Neural cell (in vitro differentiated cells): Measurements from ENCODE around the gene COMMD9.

Source experiments
- RAD21 ChIP-seq: fragments of 450-650 bp; conservative IDR thresholded peaks from 2 replicates; pipeline ENCODE4 v1.6.1; 2014; ENCODE audit warnings: antibody characterized with exemption, mild to moderate bottlenecking, moderate library complexity
- TAF1 ChIP-seq: IDR thresholded peaks from 2 replicates; pipeline ENCODE4 v1.6.1; 2012; ENCODE audit warnings: low read depth
- TF ChIP-seq, protein P1 (sequence below): fragments of 450-650 bp; IDR thresholded peaks from 2 replicates; pipeline ENCODE4 v1.5.1; 2014; ENCODE audit warnings: antibody characterized with exemption, mild to moderate bottlenecking, moderate library complexity; ENCODE audit not compliant: poor library complexity, severe bottlenecking

GRCh38 chr11:36257351-36257750, 31.9 kb downstream of the COMMD9 start:
- no peak for TF ChIP-seq TAF1
- TF ChIP-seq, protein P1, sequence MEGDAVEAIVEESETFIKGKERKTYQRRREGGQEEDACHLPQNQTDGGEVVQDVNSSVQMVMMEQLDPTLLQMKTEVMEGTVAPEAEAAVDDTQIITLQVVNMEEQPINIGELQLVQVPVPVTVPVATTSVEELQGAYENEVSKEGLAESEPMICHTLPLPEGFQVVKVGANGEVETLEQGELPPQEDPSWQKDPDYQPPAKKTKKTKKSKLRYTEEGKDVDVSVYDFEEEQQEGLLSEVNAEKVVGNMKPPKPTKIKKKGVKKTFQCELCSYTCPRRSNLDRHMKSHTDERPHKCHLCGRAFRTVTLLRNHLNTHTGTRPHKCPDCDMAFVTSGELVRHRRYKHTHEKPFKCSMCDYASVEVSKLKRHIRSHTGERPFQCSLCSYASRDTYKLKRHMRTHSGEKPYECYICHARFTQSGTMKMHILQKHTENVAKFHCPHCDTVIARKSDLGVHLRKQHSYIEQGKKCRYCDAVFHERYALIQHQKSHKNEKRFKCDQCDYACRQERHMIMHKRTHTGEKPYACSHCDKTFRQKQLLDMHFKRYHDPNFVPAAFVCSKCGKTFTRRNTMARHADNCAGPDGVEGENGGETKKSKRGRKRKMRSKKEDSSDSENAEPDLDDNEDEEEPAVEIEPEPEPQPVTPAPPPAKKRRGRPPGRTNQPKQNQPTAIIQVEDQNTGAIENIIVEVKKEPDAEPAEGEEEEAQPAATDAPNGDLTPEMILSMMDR, result no peak
- TF ChIP-seq RAD21, result no peak
